ENCODE data around the gene PTPRK. TPM values are rescaled to one million over a fixed set of nuclear protein-coding genes. Genes with fewer than 3 reads are reported as not detected.

PTPRK gene
- total RNA-seq, 1 experiment from 2014 or later = 94.4 TPM

- intact Hi-C loops (cut with micrococcal nuclease; ENCODE audit: unreplicated experiment) = loop anchor here (1.0 kb wide), 1 partner anchor 8 kb away; no protein-coding TSS in a partner anchor
- H3K27ac Mint-ChIP-seq (ENCODE audit: unreplicated experiment) = peak overlapping the region; percentile 29
- no peaks in the 10 kb centered on the region for H3K36me3 Mint-ChIP-seq (ENCODE audit: insufficient read depth, unreplicated experiment)
- peaks cover 63% of the 10 kb centered on the region for H3K4me1 ChIP-seq
- H3K27me3 Mint-ChIP-seq (ENCODE audit: insufficient read depth, unreplicated experiment) = no peaks in the 10 kb centered on the region
- H3K9me3 Mint-ChIP-seq (ENCODE audit: unreplicated experiment) = no peaks in the 10 kb centered on the region
- H3K4me1 Mint-ChIP-seq (ENCODE audit: low read depth, unreplicated experiment) = peaks cover 37% of the 10 kb centered on the region
- TF ChIP-seq CTCF (IDR thresholded peaks at IDR 0.05; ENCODE audit: insufficient read depth in 1 of 2, low read depth in 1 of 2, low read length in 1 of 2, severe bottlenecking in 1 of 2, unreplicated experiment in 1 of 2) = no peak
- H3K9me3 ChIP-seq = no peaks in the 10 kb centered on the region
- no peak overlapping the region for H3K4me3 ChIP-seq (ENCODE audit: low read depth, low read length)
- no peak for DNase-seq
- H3K27me3 ChIP-seq (replicated peaks; ENCODE audit: control insufficient read depth, insufficient read depth, low read length) = no peaks in the 10 kb centered on the region
- no peaks in the 10 kb centered on the region; the same call in 1 of the 2 replicates for H3K36me3 ChIP-seq (ENCODE audit: control insufficient read depth, insufficient read depth, low read length)
- ChIA-PET POLR2A (interaction anchor here (0.6 kb wide), 1 partner anchor 229 kb away, joined by 3 read pairs; no protein-coding TSS in a partner anchor), CTCF (interaction anchor here (0.5 to 0.9 kb wide), 2 partner anchors 12 to 438 kb away, joined by 4 to 6 read pairs; no protein-coding TSS in a partner anchor)
- no TSS peak for BruUV-seq (replicated peaks)
- no peak overlapping the region for H3K4me3 Mint-ChIP-seq (ENCODE audit: unreplicated experiment)
These were observed 21.2 kb downstream of the PTPRK start for GRCh38 chr6:128499079-128499731.

- DNase-seq = no peak
- Histone ChIP-seq H3K9me3 (no peaks in the 10 kb centered on the region), H3K4me3 (ENCODE audit: low read depth, low read length) (no peak overlapping the region), H3K4me1 (peaks cover 55% of the 10 kb centered on the region), H3K36me3 (ENCODE audit: control insufficient read depth, insufficient read depth, low read length) (no peaks in the 10 kb centered on the region; the same call in 1 of the 2 replicates), H3K27me3 (replicated peaks; ENCODE audit: control insufficient read depth, insufficient read depth, low read length) (no peaks in the 10 kb centered on the region)
- TF ChIP-seq CTCF (IDR thresholded peaks at IDR 0.05; ENCODE audit: insufficient read depth in 1 of 2, low read depth in 1 of 2, low read length in 1 of 2, severe bottlenecking in 1 of 2, unreplicated experiment in 1 of 2) = no peak
- H3K36me3 Mint-ChIP-seq (ENCODE audit: insufficient read depth, unreplicated experiment) = peaks cover 6% of the 10 kb centered on the region
- intact Hi-C loops (cut with micrococcal nuclease; ENCODE audit: unreplicated experiment) = no loop called here
- no peaks in the 10 kb centered on the region for H3K27me3 Mint-ChIP-seq (ENCODE audit: insufficient read depth, unreplicated experiment)
- no peak overlapping the region for H3K4me3 Mint-ChIP-seq (ENCODE audit: unreplicated experiment)
- POLR2A ChIA-PET = no interaction called here
- BruUV-seq (replicated peaks) = no TSS peak
- no peaks in the 10 kb centered on the region for H3K9me3 Mint-ChIP-seq (ENCODE audit: unreplicated experiment)
- H3K4me1 Mint-ChIP-seq (ENCODE audit: low read depth, unreplicated experiment) = peaks cover 36% of the 10 kb centered on the region
- no peak overlapping the region for H3K27ac Mint-ChIP-seq (ENCODE audit: unreplicated experiment)
- CTCF ChIA-PET = interaction anchor here (0.5 kb wide), 1 partner anchor 437 kb away, joined by 4 read pairs; no protein-coding TSS in a partner anchor
These were observed 22.2 kb downstream of the PTPRK start for GRCh38 chr6:128498234-128498633.

DNA sequence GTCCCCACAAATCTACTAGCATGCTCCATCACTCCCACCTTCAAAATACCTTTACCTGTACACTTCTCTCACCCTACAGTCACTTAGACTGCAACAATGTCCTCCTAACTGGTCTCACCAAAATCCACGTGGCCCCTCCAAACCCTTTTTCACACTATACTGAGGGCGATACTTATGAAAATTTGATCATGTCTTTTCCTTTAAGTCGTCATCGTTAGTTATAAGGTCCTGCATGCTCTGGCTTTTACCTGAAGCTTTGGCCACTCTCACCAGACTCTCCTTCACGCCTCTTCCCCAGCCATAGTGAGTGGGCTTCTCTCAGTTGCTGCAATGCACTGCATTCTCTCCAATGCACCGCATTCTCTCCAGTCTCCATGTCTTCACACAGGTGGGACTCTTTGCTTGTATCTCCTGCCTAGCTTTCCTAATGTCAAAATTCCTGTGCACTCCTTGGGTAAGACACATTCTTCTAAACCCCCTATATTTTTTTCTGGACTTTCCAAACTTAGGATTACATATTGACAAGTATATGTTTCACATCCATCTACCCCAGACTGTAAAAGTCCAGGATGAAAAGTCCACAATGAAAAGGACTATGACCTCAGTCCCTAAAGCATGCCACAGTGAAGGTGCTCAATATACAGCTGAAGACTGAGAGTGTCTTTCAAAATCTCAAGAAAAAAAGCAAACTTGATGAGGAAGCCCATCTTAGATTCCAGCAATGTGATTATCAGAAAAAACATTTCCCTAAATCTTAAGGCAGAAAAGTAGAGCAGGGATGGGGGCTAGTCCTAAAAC is 24.7 kb downstream of the PTPRK start:
- H3K36me3 Mint-ChIP-seq (ENCODE audit: insufficient read depth, unreplicated experiment) = peaks cover 12% of the 10 kb centered on the region
- no peaks in the 10 kb centered on the region for H3K9me3 Mint-ChIP-seq (ENCODE audit: unreplicated experiment)
- DNase-seq = no peak
- Histone ChIP-seq H3K4me3 (ENCODE audit: low read depth, low read length) (no peak overlapping the region), H3K36me3 (ENCODE audit: control insufficient read depth, insufficient read depth, low read length) (no peaks in the 10 kb centered on the region; the same call in 1 of the 2 replicates), H3K4me1 (peaks cover 54% of the 10 kb centered on the region), H3K9me3 (no peaks in the 10 kb centered on the region), H3K27me3 (replicated peaks; ENCODE audit: control insufficient read depth, insufficient read depth, low read length) (no peaks in the 10 kb centered on the region)
- no peak for TF ChIP-seq CTCF (IDR thresholded peaks at IDR 0.05; ENCODE audit: insufficient read depth in 1 of 2, low read depth in 1 of 2, low read length in 1 of 2, severe bottlenecking in 1 of 2, unreplicated experiment in 1 of 2)
- H3K27me3 Mint-ChIP-seq (ENCODE audit: insufficient read depth, unreplicated experiment) = no peaks in the 10 kb centered on the region
- POLR2A ChIA-PET = no interaction called here
- peaks cover 56% of the 10 kb centered on the region for H3K4me1 Mint-ChIP-seq (ENCODE audit: low read depth, unreplicated experiment)
- no peak overlapping the region for H3K27ac Mint-ChIP-seq (ENCODE audit: unreplicated experiment)
- BruUV-seq (replicated peaks) = no TSS peak
- H3K4me3 Mint-ChIP-seq (ENCODE audit: unreplicated experiment) = no peak overlapping the region
- intact Hi-C loops (cut with micrococcal nuclease; ENCODE audit: unreplicated experiment) = no loop called here
- CTCF ChIA-PET = interaction anchor here (1.2 kb wide), 1 partner anchor 21 kb away, joined by 3 read pairs; no protein-coding TSS in a partner anchor

Data from Caco-2 (cell line).